HCT116 (cell line): ENCODE results near the gene SLC40A1. TPM values are rescaled to one million over a fixed set of nuclear protein-coding genes. Genes with fewer than 3 reads are reported as not detected.
A peak's percentile ranks its signal among the peaks of the same experiment; 100 is the strongest.

Experiments
- ATAC-seq: fragments of 200-7000 bp; cut with Tn5 transposase; 2 replicates; pipeline ENCODE4 v1.9.1; 2020; ENCODE audit warnings: mild to moderate bottlenecking, moderate library complexity
- Bru-seq: library from RNA; stranded (reverse); fragments of 400-500 nt; gene quantifications from one replicate; lab custom pipeline; 2021; lab: Mats Ljungman, UMichigan
- BruChase-seq, 2 experiments: library from RNA; stranded (reverse); fragments of 400-500 nt; gene quantifications; one replicate each; lab custom pipeline; 2021; lab: Mats Ljungman, UMichigan
- BruUV-seq: library from RNA; stranded (reverse); fragments of 400-500 nt; replicated peaks from 2 replicates; lab custom pipeline; 2021; lab: Mats Ljungman, UMichigan
- CTCF ChIA-PET: fragments of 300-600 bp; sonication (Branson Sonifier 250); formaldehyde crosslinking; loops from one replicate; lab custom pipeline; 2021; ENCODE audit warnings: antibody characterized with exemption; lab: Charles Lee
- POLR2A ChIA-PET: fragments of 300-600, 350-600 bp; sonication (Branson Sonifier 250); formaldehyde crosslinking; loops from one replicate; lab custom pipeline; 2021; ENCODE audit warnings: antibody characterized with exemption; lab: Charles Lee
- RAD21 ChIA-PET, 2 experiments: fragments of 300-600 bp; sonication (Branson Sonifier 250); formaldehyde crosslinking; loops; one replicate each; lab custom pipeline; 2023; ENCODE audit warnings: low total read pairs in 2 of 2; ENCODE audit not compliant: uncharacterized antibody in 2 of 2, unreplicated experiment in 2 of 2, low non-redundant PET in 1 of 2; lab: Charles Lee
- DNase-seq: peaks from one replicate; pipeline ENCODE4 v3.0.0-alpha.2; 2010; ENCODE audit warnings: low read depth, low spot score
- H2AFZ ChIP-seq: fragments of 200-600 bp; shearing (Covaris generic), sonication (generic); 2 replicates; pipeline ENCODE4 v1.6.1; 2017; ENCODE audit warnings: low read depth, mixed run types, mixed read lengths, antibody characterized with exemption, low read length; ENCODE audit not compliant: poor library complexity, severe bottlenecking
- H3K27ac ChIP-seq: 2 replicates; pipeline ENCODE4 v1.5.1; 2012; ENCODE audit warnings: low read depth, low read length
- H3K27me3 ChIP-seq: fragments of 200-600 bp; sonication (generic); 2 replicates; pipeline ENCODE4 v1.6.1; 2016; ENCODE audit warnings: mixed run types, low read length, mixed read lengths; ENCODE audit not compliant: insufficient read depth
- H3K36me3 ChIP-seq, 2 experiments: fragments of 200-500 bp in 1 of 2; fragments of 200-600 bp in 1 of 2; sonication (Bioruptor generic) in 1 of 2; sonication (generic) in 1 of 2; 2 replicates each; pipeline versions ENCODE4 v1.5.1 to v1.6.1; 2014 to 2016; ENCODE audit warnings: low read length in 2 of 2, inconsistent platforms in 1 of 2, mixed read lengths in 1 of 2, mixed run types in 1 of 2; ENCODE audit not compliant: insufficient read depth in 2 of 2, control insufficient read depth in 1 of 2
- H3K4me1 ChIP-seq, 2 experiments: fragments of 200-600 bp in 1 of 2; sonication (generic) in 1 of 2; 2 replicates each; pipeline versions ENCODE4 v1.5.1 to v1.6.1; 2012 to 2017; ENCODE audit warnings: low read length in 2 of 2, inconsistent platforms in 1 of 2, mild to moderate bottlenecking in 1 of 2, mixed read lengths in 1 of 2, mixed run types in 1 of 2, moderate library complexity in 1 of 2; ENCODE audit not compliant: insufficient read depth in 2 of 2, control insufficient read depth in 1 of 2
- H3K4me2 ChIP-seq: fragments of 200-600 bp; sonication (generic); 2 replicates; pipeline ENCODE4 v1.6.1; 2017; ENCODE audit warnings: mixed run types, low read length, mixed read lengths
- H3K4me3 ChIP-seq, 2 experiments: fragments of 200-600 bp in 1 of 2; sonication (generic) in 1 of 2; replicated peaks in 1 of 2; 2 replicates each; pipeline ENCODE4 v1.5.1; 2011 to 2016; ENCODE audit warnings: low read length in 2 of 2, control low read depth in 1 of 2, low read depth in 1 of 2, mild to moderate bottlenecking in 1 of 2, mixed read lengths in 1 of 2, mixed run types in 1 of 2
- H3K79me2 ChIP-seq: fragments of 200-600 bp; sonication (generic); 2 replicates; pipeline ENCODE4 v1.6.1; 2017; ENCODE audit warnings: mild to moderate bottlenecking, mixed run types, low read length, moderate library complexity, mixed read lengths; ENCODE audit not compliant: insufficient read depth
- H3K9ac ChIP-seq: fragments of 200-600 bp; sonication (generic); 2 replicates; pipeline ENCODE4 v1.6.1; 2016; ENCODE audit warnings: low read length, mixed read lengths
- H3K9me2 ChIP-seq: fragments of 200-600 bp; sonication (generic), shearing (Covaris generic); 2 replicates; pipeline ENCODE4 v1.6.1; 2017; ENCODE audit warnings: mixed run types, mild to moderate bottlenecking, moderate library complexity; ENCODE audit not compliant: insufficient read depth
- H3K9me3 ChIP-seq, 2 experiments: fragments of 200-500 bp in 1 of 2; fragments of 200-600 bp in 1 of 2; sonication (Bioruptor generic) in 1 of 2; sonication (generic) in 1 of 2; 2 replicates each; pipeline ENCODE4 v1.6.1; 2014 to 2017; ENCODE audit warnings: low read length in 2 of 2, mixed read lengths in 2 of 2, inconsistent platforms in 1 of 2, low read depth in 1 of 2, mild to moderate bottlenecking in 1 of 2, mixed run types in 1 of 2, moderate library complexity in 1 of 2; ENCODE audit not compliant: control insufficient read depth in 1 of 2, insufficient read depth in 1 of 2
- H4K20me1 ChIP-seq: fragments of 200-600 bp; sonication (generic), shearing (Covaris generic); 2 replicates; pipeline ENCODE4 v1.6.1; 2017; ENCODE audit warnings: mixed run types, mild to moderate bottlenecking, moderate library complexity; ENCODE audit not compliant: insufficient read depth
- ATF3 ChIP-seq: IDR thresholded peaks from 2 replicates; pipeline ENCODE4 v1.6.1; 2012
- EGR1 ChIP-seq: IDR thresholded peaks from 2 replicates; pipeline ENCODE4 v1.6.1; 2012; ENCODE audit warnings: low read depth
- EZH2 ChIP-seq: fragments of 200-600 bp; sonication (generic); IDR thresholded peaks from 2 replicates; pipeline ENCODE4 v1.6.1; 2017; ENCODE audit warnings: antibody characterized with exemption, mixed run types
- EZH2phosphoT487 ChIP-seq: fragments of 200-600 bp; IDR thresholded peaks from 2 replicates; pipeline ENCODE4 v1.6.1; 2018; ENCODE audit warnings: antibody characterized with exemption, borderline replicate concordance
- FOSL1 ChIP-seq: IDR thresholded peaks from 2 replicates; pipeline ENCODE4 v1.6.1; 2012; ENCODE audit warnings: low read depth
- JUND ChIP-seq: IDR thresholded peaks from 2 replicates; pipeline ENCODE4 v1.6.1; 2012
- MAX ChIP-seq: IDR thresholded peaks from 2 replicates; pipeline ENCODE4 v1.6.1; 2012
- POLR2A ChIP-seq: IDR thresholded peaks from 2 replicates; pipeline ENCODE4 v1.7.0; 2011; ENCODE audit warnings: borderline replicate concordance; ENCODE audit not compliant: insufficient read depth, insufficient read length; ENCODE audit errors: extremely low read depth
- POLR2AphosphoS5 ChIP-seq: IDR thresholded peaks from 2 replicates; pipeline ENCODE4 v1.6.1; 2011; ENCODE audit warnings: mild to moderate bottlenecking, low read depth, low read length, moderate library complexity
- SP1 ChIP-seq: IDR thresholded peaks from 2 replicates; pipeline ENCODE4 v1.6.1; 2012; ENCODE audit warnings: low read depth
- TCF7L2 ChIP-seq: IDR thresholded peaks from 2 replicates; pipeline ENCODE4 v1.7.0; 2011; ENCODE audit warnings: borderline replicate concordance, inconsistent platforms; ENCODE audit not compliant: insufficient read depth, insufficient read length; ENCODE audit errors: extremely low read depth
- YY1 ChIP-seq: IDR thresholded peaks from 2 replicates; pipeline ENCODE4 v1.6.1; 2011; ENCODE audit warnings: low read length, low read depth, moderate library complexity, mild to moderate bottlenecking; ENCODE audit not compliant: insufficient replicate concordance; ENCODE audit errors: extremely low read depth
- intact Hi-C: fragments of 100-400 bp; cut with micrococcal nuclease; formaldehyde crosslinking; loops from 2 replicates; pipeline ENCODE4 v1.10.0; 2022
- long read RNA-seq: library from polyadenylated mRNA; unstranded; transcript quantifications from one replicate; pipeline ENCODE4 v2.0.0, GENCODE V29; 2021; ENCODE audit not compliant: unreplicated experiment
- polyA plus RNA-seq: library from polyadenylated mRNA; unstranded; fragments of >200 nt; gene quantifications from 2 replicates; pipeline ENCODE4 v1.2.1, GENCODE V29; 2012; ENCODE audit warnings: missing spikeins
- total RNA-seq: library from RNA; stranded (reverse); gene quantifications from one replicate; pipeline ENCODE4 v1.2.1, GENCODE V29; 2021; ENCODE audit not compliant: unreplicated experiment
- TF ChIP-seq, protein P1 (sequence below): IDR thresholded peaks from 2 replicates; pipeline ENCODE4 v1.6.1; 2011; ENCODE audit warnings: mild to moderate bottlenecking, low read length, moderate library complexity; ENCODE audit not compliant: insufficient replicate concordance; ENCODE audit errors: extremely low read depth

Gene SLC40A1
- total RNA-seq: 1.5 TPM
- polyA plus RNA-seq: 0.17 and 0.25 TPM in 2 replicates
- percentile 28 among the genes with signal in this experiment for Bru-seq, nascent RNA
- BruChase-seq, experiment 1, labeled RNA remaining after a 6-hour chase: percentile 23 among the genes with signal in this experiment
- percentile 32 among the genes with signal in this experiment for BruChase-seq, experiment 2, labeled RNA remaining after a 2-hour chase
- long read RNA-seq, partial matches to known transcripts: 0 of 5 reads
- long read RNA-seq, other reads (novel, unspliced or antisense): 1 of 5 reads

DNA sequence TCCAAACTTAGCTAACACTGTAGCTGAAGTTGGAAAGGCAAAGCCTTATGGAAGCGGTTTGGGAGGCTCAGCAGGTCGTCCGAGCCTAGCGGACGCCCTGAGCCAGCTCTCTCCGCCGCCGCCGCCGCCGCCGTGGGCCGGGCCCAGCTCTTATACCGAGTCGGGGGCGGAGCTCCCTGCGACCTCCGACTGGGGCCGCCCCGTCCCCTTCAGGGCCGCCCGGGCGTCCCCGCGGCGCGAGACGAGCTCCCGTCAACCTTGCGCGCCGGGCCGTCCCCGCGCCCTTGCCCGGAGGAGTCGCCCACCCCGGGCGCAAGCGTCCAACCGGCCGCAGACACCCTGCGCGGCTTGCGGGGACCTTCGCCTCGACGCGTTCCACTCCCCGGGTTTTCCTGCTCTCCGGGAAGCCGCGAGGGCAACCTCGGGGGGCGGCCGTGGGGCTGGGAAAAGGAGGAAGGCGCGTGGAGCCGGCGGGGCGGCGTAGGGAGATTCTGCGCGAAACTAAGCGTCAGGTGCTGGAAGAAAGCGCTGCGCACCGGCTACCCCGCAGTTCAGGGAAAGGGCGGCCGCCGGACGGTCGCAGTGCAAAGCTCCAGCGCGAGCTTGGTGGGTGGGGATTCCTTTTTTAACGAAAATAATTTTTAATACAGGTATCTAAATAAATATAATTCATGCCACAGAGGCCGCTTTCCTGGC, at the start of gene SLC40A1:
Gene SLC40A1 (minus strand): TSS at position 129 of the 696 bp plus-strand sequence. CDS start 326 bp downstream, outside the sequence.
- intact Hi-C loops: no loop called here
- no peaks in the 10 kb centered on the region for H3K79me2 ChIP-seq
- TF ChIP-seq ATF3 (no peak), EGR1 (no peak), MAX (no peak), TCF7L2 (no peak), POLR2AphosphoS5 (no peak), YY1 (no peak), EZH2phosphoT487 (no peak), FOSL1 (no peak), SP1 (no peak), EZH2 (no peak), JUND (no peak), POLR2A (no peak)
- TF ChIP-seq, protein P1, sequence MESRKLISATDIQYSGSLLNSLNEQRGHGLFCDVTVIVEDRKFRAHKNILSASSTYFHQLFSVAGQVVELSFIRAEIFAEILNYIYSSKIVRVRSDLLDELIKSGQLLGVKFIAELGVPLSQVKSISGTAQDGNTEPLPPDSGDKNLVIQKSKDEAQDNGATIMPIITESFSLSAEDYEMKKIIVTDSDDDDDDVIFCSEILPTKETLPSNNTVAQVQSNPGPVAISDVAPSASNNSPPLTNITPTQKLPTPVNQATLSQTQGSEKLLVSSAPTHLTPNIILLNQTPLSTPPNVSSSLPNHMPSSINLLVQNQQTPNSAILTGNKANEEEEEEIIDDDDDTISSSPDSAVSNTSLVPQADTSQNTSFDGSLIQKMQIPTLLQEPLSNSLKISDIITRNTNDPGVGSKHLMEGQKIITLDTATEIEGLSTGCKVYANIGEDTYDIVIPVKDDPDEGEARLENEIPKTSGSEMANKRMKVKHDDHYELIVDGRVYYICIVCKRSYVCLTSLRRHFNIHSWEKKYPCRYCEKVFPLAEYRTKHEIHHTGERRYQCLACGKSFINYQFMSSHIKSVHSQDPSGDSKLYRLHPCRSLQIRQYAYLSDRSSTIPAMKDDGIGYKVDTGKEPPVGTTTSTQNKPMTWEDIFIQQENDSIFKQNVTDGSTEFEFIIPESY: no peak
- peaks cover 0 to 5% of the 10 kb centered on the region in 2 experiments; a peak in 1 of 4 replicates for H3K4me1 ChIP-seq
- DNase-seq (no peak), ATAC-seq (peak; percentile 84)
- H3K9me2 ChIP-seq: no peaks in the 10 kb centered on the region
- H3K9ac ChIP-seq: no peak within 1 kb of the TSS
- H4K20me1 ChIP-seq: no peaks in the 10 kb centered on the region
- POLR2A ChIA-PET: no interaction called here
- no peaks in the 10 kb centered on the region for H3K27me3 ChIP-seq
- BruUV-seq: no TSS peak
- H3K4me2 ChIP-seq: peak within 1 kb of the TSS; percentile 65
- CTCF ChIA-PET: no interaction called here
- no peaks in the 10 kb centered on the region for H3K36me3 ChIP-seq
- H2AFZ ChIP-seq: peak within 1 kb of the TSS; percentile 77
- H3K9me3 ChIP-seq: no peaks in the 10 kb centered on the region
- RAD21 ChIA-PET: no interaction called here
- H3K4me3 ChIP-seq: peak within 1 kb of the TSS; percentile 27 to 45
- H3K27ac ChIP-seq: no peak within 1 kb of the TSS; the same call in 1 of the 2 replicates
